Calu3 (cell line): Measurements from ENCODE around the gene GLT8D1. TPM values are rescaled to one million over a fixed set of nuclear protein-coding genes. Genes with fewer than 3 reads are reported as not detected.
A peak's percentile ranks its signal among the peaks of the same experiment; 100 is the strongest.

Source experiments
- BruUV-seq: library from RNA; stranded (reverse); fragments of 400-500 nt; replicated peaks from 2 replicates; lab custom pipeline; 2021; lab: Mats Ljungman, UMichigan
- CTCF ChIA-PET: fragments of 300-600 bp; sonication (Branson Sonifier 250); formaldehyde crosslinking; loops from one replicate; lab custom pipeline; 2022; ENCODE audit warnings: antibody characterized with exemption; lab: Charles Lee
- DNase-seq: peaks from one replicate; pipeline ENCODE4 v3.0.0; 2022
- H3K27ac Mint-ChIP-seq: one replicate; pipeline ENCODE4 v1.8.0; 2022; ENCODE audit warnings: mixed read lengths; ENCODE audit not compliant: unreplicated experiment
- H3K27me3 Mint-ChIP-seq: one replicate; pipeline ENCODE4 v1.8.0; 2022; ENCODE audit warnings: mixed read lengths; ENCODE audit not compliant: unreplicated experiment
- H3K36me3 Mint-ChIP-seq: one replicate; pipeline ENCODE4 v1.8.0; 2022; ENCODE audit warnings: mild to moderate bottlenecking, moderate library complexity, mixed read lengths; ENCODE audit not compliant: insufficient read depth, unreplicated experiment
- H3K4me1 Mint-ChIP-seq: one replicate; pipeline ENCODE4 v1.8.0; 2022; ENCODE audit warnings: mild to moderate bottlenecking, low read depth, mixed read lengths; ENCODE audit not compliant: unreplicated experiment
- H3K4me3 Mint-ChIP-seq: one replicate; pipeline ENCODE4 v1.8.0; 2022; ENCODE audit warnings: mild to moderate bottlenecking, low read depth, moderate library complexity, mixed read lengths; ENCODE audit not compliant: unreplicated experiment
- H3K9me3 Mint-ChIP-seq: one replicate; pipeline ENCODE4 v1.8.0; 2022; ENCODE audit warnings: low read depth, mixed read lengths; ENCODE audit not compliant: unreplicated experiment
- CTCF ChIP-seq: fragments of 200-600 bp; IDR thresholded peaks from one replicate; pipeline ENCODE4 v1.8.0; 2022; ENCODE audit warnings: antibody characterized with exemption; ENCODE audit not compliant: unreplicated experiment
- intact Hi-C: fragments of 100-400 bp; cut with micrococcal nuclease; formaldehyde crosslinking; loops from one replicate; pipeline ENCODE4 v1.10.0; 2022; ENCODE audit not compliant: unreplicated experiment
- total RNA-seq: library from RNA; stranded (reverse); gene quantifications from 2 replicates; pipeline ENCODE4 v1.2.3, GENCODE V29; 2022

Gene GLT8D1
- total RNA-seq, 1 experiment from 2014 or later: 36.2 TPM

GRCh38 chr3:52743152-52743551, 37.6 kb upstream of the GLT8D1 start:
- TF ChIP-seq CTCF: no peak
- intact Hi-C loops: loop anchor here (2.0 to 5.0 kb wide), 2 partner anchors 84 to 329 kb away; no protein-coding TSS in a partner anchor
- Mint-ChIP-seq H3K27ac (no peak overlapping the region), H3K27me3 (no peaks in the 10 kb centered on the region), H3K4me1 (no peaks in the 10 kb centered on the region), H3K9me3 (no peaks in the 10 kb centered on the region), H3K4me3 (no peak overlapping the region), H3K36me3 (peaks cover 37% of the 10 kb centered on the region)
- CTCF ChIA-PET: interaction anchor here (1.0 kb wide), 1 partner anchor 102 kb away, joined by 3 read pairs; no protein-coding TSS in a partner anchor
- no peak for DNase-seq
- no TSS peak for BruUV-seq

- no TSS peak for BruUV-seq
- CTCF ChIA-PET: interaction anchor here (1.0 kb wide), 1 partner anchor 103 kb away, joined by 3 read pairs; no protein-coding TSS in a partner anchor
- H3K36me3 Mint-ChIP-seq: peaks cover 37% of the 10 kb centered on the region
Observed at GRCh38 chr3:52742418-52743041, 36.9 kb upstream of the GLT8D1 start.

GRCh38 chr3:52739730-52740129, 34.1 kb upstream of the GLT8D1 start:
- H3K27ac Mint-ChIP-seq: no peak overlapping the region
- CTCF ChIA-PET: interaction anchor here (0.5 kb wide), 1 partner anchor 24 kb away, joined by 3 read pairs; no protein-coding TSS in a partner anchor
- no peak overlapping the region for H3K4me3 Mint-ChIP-seq
- no peak for TF ChIP-seq CTCF
- no peaks in the 10 kb centered on the region for H3K4me1 Mint-ChIP-seq
- H3K27me3 Mint-ChIP-seq: no peaks in the 10 kb centered on the region
- no peaks in the 10 kb centered on the region for H3K9me3 Mint-ChIP-seq
- BruUV-seq: no TSS peak
- peaks cover 50% of the 10 kb centered on the region for H3K36me3 Mint-ChIP-seq
- intact Hi-C loops: loop anchor here (5.0 kb wide), 1 partner anchor 333 kb away; no protein-coding TSS in a partner anchor
- DNase-seq: no peak

More at GRCh38 chr3:52742418-52743041, 36.9 kb upstream of the GLT8D1 start:
- H3K27me3 Mint-ChIP-seq: no peaks in the 10 kb centered on the region
- DNase-seq: peak; percentile 18
- intact Hi-C loops: loop anchor here (2.0 to 5.0 kb wide), 2 partner anchors 84 to 330 kb away; no protein-coding TSS in a partner anchor
- no peaks in the 10 kb centered on the region for H3K9me3 Mint-ChIP-seq
- no peaks in the 10 kb centered on the region for H3K4me1 Mint-ChIP-seq
- TF ChIP-seq CTCF: peak; percentile 59
- no peak overlapping the region for H3K4me3 Mint-ChIP-seq
- no peak overlapping the region for H3K27ac Mint-ChIP-seq

- intact Hi-C loops: no loop called here
- Mint-ChIP-seq H3K27me3 (no peaks in the 10 kb centered on the region), H3K4me1 (peaks cover 6% of the 10 kb centered on the region), H3K36me3 (peaks cover 55% of the 10 kb centered on the region), H3K9me3 (no peaks in the 10 kb centered on the region), H3K4me3 (no peak overlapping the region), H3K27ac (no peak overlapping the region)
- no peak for TF ChIP-seq CTCF
- DNase-seq: no peak
- BruUV-seq: no TSS peak
- CTCF ChIA-PET: no interaction called here
Observed at GRCh38 chr3:52733256-52733891, 27.8 kb upstream of the GLT8D1 start.
